Stomach (tissue), 4 donors: ENCODE measurements around the gene AMACR.

Experiments
- EP300 ChIP-seq: sonication (generic); formaldehyde crosslinking; IDR thresholded peaks from one replicate; pipeline ENCODE4 v1.6.1; 2017; ENCODE audit warnings: antibody characterized with exemption
- POLR2A ChIP-seq, 4 donors: fragments of 450-650 bp; IDR thresholded peaks; one replicate each; pipeline ENCODE4 v1.6.1; 2016; ENCODE audit warnings: antibody characterized with exemption in 4 of 4, control low read depth in 2 of 4, mild to moderate bottlenecking in 1 of 4, moderate library complexity in 1 of 4
- POLR2AphosphoS5 ChIP-seq, 3 donors: sonication (generic); formaldehyde crosslinking; IDR thresholded peaks; one replicate each; pipeline ENCODE4 v1.6.1; 2016; ENCODE audit warnings: antibody characterized with exemption in 3 of 3
- TF ChIP-seq, protein P1 (sequence below), 7 experiments: fragments of 450-650 bp in 4 of 7; fragments of 200-600 bp in 3 of 7; sonication (generic) in 3 of 7; IDR thresholded peaks; one replicate each; pipeline ENCODE4 v1.5.1; 2016 to 2019; ENCODE audit warnings: antibody characterized with exemption in 7 of 7, control low read depth in 2 of 7, mild to moderate bottlenecking in 1 of 7

DNA sequence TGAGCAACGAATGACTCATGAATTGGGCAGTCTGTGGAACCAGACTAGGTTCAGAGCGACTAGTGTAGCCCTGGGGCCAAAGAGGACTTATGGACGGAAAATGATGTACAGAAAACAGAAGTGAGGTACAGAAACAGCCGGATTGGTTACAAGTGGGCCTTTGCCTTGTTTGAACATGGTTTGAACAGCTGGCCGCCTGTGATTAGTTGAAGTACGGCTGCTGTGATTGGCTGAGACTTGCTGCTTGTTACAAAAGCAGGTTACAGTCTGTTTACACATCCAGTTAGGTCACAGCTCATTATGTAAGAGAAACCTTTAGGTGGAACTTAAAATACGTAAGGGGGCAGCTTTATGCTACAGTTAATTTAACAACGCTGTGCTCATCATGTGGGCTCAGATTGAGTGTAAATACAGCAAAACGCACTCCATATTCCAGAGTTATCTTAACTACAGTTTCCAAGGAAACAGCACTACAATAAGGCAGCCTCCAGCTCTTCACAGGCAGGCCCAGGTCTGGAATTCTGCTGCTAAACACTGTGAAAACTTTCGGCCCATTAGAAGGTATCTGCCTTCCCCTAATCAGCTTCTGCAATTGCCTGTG is 6.5 kb downstream of the AMACR start:
- TF ChIP-seq, protein P1, sequence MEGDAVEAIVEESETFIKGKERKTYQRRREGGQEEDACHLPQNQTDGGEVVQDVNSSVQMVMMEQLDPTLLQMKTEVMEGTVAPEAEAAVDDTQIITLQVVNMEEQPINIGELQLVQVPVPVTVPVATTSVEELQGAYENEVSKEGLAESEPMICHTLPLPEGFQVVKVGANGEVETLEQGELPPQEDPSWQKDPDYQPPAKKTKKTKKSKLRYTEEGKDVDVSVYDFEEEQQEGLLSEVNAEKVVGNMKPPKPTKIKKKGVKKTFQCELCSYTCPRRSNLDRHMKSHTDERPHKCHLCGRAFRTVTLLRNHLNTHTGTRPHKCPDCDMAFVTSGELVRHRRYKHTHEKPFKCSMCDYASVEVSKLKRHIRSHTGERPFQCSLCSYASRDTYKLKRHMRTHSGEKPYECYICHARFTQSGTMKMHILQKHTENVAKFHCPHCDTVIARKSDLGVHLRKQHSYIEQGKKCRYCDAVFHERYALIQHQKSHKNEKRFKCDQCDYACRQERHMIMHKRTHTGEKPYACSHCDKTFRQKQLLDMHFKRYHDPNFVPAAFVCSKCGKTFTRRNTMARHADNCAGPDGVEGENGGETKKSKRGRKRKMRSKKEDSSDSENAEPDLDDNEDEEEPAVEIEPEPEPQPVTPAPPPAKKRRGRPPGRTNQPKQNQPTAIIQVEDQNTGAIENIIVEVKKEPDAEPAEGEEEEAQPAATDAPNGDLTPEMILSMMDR (IDR thresholded peaks at IDR 0.05), result peak in 1 of 7 experiments; percentile 10
- TF ChIP-seq POLR2AphosphoS5 (IDR thresholded peaks at IDR 0.05) (peak in 2 of 3 donors; percentile 30 to 51), POLR2A (IDR thresholded peaks at IDR 0.05) (no peak), EP300 (no peak)
